HG03558 (cell line): Measurements from ENCODE around the gene LAMTOR2.
"Not testable (repeated sequence)": the region's sequence is repeated elsewhere in the genome, so short reads cannot be mapped to it uniquely, and the experiment has no call there.

Experiments
- ATAC-seq: cut with Tn5 transposase; IDR thresholded peaks from one replicate; pipeline ENCODE4 v1.9.1; 2021; ENCODE audit warnings: moderate number of reproducible peaks; ENCODE audit not compliant: unreplicated experiment; ENCODE audit errors: extremely low read depth

The LAMTOR2 gene

GRCh38 chr1:156051011-156051725 is 3.4 kb upstream of the LAMTOR2 start:
- ATAC-seq: no peak

- no peak for ATAC-seq
These were observed 1.5 kb upstream of the LAMTOR2 start for GRCh38 chr1:156052862-156053767.

- ATAC-seq: no peak
These were observed 648 bp upstream of the LAMTOR2 start, which contains the start of gene UBQLN4 for GRCh38 chr1:156053768-156054499. UBQLN4 (minus strand) TSS chr1:156053798; CDS start chr1:156053701, 97 bp downstream.

- no peak for ATAC-seq
These were observed 883 bp downstream of the LAMTOR2 start for GRCh38 chr1:156055281-156056048.

GRCh38 chr1:156056326-156056849 is 1.8 kb downstream of the LAMTOR2 start:
- ATAC-seq: no peak

GRCh38 chr1:156060937-156061636 is 6.5 kb downstream of the LAMTOR2 start, which contains the start of gene RAB25:
RAB25 (plus strand) TSS chr1:156061160; CDS start chr1:156061401, 241 bp downstream.
- ATAC-seq: no peak

- no peak for ATAC-seq
These were observed 7.6 kb downstream of the LAMTOR2 start for GRCh38 chr1:156062189-156062588.

GRCh38 chr1:156063997-156064285 is 9.4 kb downstream of the LAMTOR2 start:
- ATAC-seq: no peak

GRCh38 chr1:156064615-156065014 is 10.0 kb downstream of the LAMTOR2 start:
- ATAC-seq: no peak

- no peak for ATAC-seq
These were observed 10.6 kb downstream of the LAMTOR2 start for GRCh38 chr1:156065212-156065611.

GRCh38 chr1:156065871-156066270 is 11.3 kb downstream of the LAMTOR2 start:
- no peak for ATAC-seq

- no peak for ATAC-seq
These were observed 12.7 kb downstream of the LAMTOR2 start for GRCh38 chr1:156067262-156067661.

- no peak for ATAC-seq
These were observed 15.2 kb downstream of the LAMTOR2 start for GRCh38 chr1:156069490-156070455.

- ATAC-seq: no peak
These were observed 16.0 kb downstream of the LAMTOR2 start for GRCh38 chr1:156070548-156070947.

GRCh38 chr1:156071332-156071816 is 16.8 kb downstream of the LAMTOR2 start:
- ATAC-seq: not testable (repeated sequence)

- ATAC-seq: no peak
These were observed 17.7 kb downstream of the LAMTOR2 start for GRCh38 chr1:156072251-156072650.

GRCh38 chr1:156073110-156073687 is 18.6 kb downstream of the LAMTOR2 start:
- ATAC-seq: no peak
